GM18951 (cell line): ENCODE measurements around the gene ANAPC16.
"Not testable (repeated sequence)": the region's sequence is repeated elsewhere in the genome, so short reads cannot be mapped to it uniquely, and the experiment has no call there.

Source experiments
- POLR2A ChIP-seq: IDR thresholded peaks from 4 replicates; pipeline ENCODE4 v1.6.1; 2011; ENCODE audit warnings: mild to moderate bottlenecking; ENCODE audit not compliant: insufficient read length, insufficient read depth; ENCODE audit errors: extremely low read depth
- in situ Hi-C: fragments of 300-500 bp; cut with MboI; formaldehyde crosslinking; loops from one replicate; pipeline ENCODE4 v1.12.0; 2022; ENCODE audit warnings: low sequenced_read_pairs, mixed read lengths, inconsistent platforms; ENCODE audit not compliant: unreplicated experiment

The ANAPC16 gene

DNA sequence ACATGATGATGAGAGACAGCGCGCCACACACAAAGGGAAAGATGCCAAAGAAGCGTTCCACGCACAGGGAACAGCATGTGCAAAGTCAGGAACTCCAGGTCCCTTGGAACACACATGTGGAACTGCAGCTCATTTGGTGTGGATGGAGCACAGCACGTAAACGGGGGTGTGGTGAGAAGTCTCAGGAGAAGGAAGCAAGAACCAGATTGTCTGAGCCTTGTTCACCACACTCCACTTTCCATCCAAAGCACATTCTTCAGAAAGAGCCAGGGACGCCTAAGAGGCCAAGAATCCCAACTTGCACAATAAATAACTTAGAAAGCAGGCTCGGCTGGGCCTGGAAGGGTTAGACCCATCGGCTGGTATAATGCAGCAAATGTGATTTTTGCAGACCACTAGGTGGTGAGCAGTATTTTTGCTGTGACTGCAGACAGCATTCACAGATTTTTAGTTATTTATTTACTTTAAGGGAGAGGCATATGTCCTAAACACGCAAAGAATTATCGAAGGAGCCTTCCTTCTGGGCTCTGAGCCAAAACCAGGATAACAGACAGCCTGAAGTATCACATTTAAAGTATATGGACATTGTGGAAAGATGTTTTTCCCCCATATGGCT lies 28.1 kb downstream of the ANAPC16 start:
- TF ChIP-seq POLR2A: no peak
- in situ Hi-C loops: no loop called here

DNA sequence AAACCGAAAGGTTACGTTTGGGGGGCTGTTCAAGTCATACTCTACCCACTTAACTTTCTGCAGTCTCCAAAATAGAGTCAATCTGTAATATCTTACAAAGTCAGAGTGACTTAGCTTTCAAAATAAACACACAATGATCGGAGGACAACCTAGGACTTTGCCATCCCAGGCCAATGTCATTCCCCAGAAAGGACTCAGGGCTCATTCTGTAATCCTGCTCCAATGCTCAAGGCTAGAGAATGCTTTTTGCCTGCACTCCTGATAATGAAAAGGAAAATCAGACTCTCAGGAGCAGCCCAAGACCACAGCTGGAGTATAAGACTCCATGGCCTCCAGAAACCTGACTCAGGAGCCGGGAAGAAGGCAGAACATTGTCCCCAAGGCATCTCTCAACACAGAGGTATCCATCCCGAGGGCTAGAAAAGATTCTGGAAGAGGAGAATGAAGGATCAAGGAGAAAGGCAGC lies 28.8 kb downstream of the ANAPC16 start:
- in situ Hi-C loops: no loop called here
- TF ChIP-seq POLR2A: no peak

DNA sequence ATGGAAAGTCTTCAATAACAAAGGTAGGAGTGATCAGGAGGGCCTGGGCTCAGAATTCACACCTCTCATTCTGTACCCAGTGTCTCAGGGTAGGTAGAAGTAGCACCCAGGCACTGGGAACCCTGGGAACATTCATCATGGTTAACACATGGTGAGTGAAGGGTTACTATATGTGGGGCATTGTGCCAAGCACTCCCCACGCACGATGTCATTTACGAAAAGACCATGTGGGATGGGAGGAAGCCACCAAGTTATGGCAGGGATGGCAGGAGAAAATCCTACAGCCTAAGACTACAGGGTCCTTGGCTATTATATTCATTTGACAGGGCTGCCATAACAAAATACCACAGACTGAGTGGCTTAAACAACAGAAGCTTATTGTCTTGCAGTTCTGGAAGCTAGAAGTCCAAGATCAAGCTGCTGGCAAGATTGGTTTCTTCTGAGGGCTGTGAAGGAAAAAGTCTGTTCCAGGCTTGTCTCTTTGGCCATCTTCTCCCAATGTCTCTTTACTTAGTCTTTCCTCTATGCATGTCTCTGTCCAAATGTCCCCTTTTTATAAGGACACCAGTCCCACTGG lies 30.2 kb downstream of the ANAPC16 start:
- TF ChIP-seq POLR2A: no peak
- in situ Hi-C loops: no loop called here

DNA sequence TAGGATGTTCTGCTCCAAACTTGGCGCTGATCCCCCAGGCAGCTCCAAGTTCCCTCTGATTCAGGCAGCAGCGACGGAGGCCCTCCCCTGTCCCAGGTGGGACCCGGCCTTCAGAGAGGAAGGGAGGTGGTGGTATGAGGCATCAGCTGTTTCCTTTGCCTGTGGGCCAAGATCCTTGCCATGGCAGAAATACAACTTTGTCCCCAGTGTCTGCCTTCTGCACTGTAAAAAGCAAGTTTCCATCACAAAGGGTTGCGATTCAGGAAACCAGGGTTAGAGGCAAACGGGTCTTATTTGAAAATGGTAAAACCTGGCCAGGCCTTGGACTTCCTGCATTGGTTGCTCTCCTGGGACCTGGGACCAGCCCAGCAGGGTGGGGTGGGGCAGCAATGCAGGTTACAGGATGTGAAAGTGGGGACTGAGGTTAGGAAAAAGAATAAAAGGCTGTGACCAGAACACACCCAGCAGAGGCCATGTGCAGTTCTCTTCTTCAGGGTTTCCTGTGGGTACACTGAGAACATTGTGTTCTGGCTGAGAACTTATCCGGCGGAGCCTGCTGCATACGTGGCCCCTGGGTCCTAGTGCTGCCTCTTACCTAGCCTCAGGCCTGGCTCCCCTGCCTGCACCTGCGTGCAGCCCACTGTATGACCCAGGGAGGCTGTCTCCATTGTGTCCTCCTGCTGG lies 32.8 kb downstream of the ANAPC16 start:
- in situ Hi-C loops: no loop called here
- TF ChIP-seq POLR2A: peak; percentile 76

DNA sequence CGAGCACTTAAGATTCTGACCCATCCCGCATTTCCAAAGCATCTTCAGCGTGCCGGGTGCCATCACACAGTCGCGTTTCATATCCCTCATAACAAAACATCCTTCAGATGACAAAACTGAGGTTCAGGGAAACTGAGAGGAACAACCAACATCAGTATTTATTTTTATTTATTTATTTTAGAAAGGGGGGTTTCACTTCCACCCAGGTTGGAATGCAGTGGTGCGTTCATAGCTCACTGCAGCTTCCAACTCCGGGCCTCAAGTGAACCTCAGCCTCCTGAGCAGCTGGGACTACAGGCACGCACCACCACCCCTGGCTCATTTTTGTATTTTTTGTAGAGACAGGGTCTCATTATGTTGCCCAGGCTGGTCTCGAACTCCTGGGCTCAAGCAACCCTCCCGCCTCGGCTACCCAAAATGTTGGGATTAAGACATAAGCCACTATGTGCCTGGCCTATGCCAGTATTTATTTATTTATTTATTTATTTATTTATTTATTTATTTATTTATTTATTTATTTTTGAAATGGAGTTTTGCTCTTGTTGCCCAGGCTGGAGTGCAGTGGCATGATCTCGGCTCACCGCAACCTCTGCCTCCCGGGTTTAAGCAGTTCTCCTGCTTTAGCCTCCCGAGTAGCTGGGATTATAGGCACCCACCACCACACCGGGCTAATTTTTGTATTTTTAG lies 33.5 kb downstream of the ANAPC16 start:
- in situ Hi-C loops: not testable (repeated sequence)

DNA sequence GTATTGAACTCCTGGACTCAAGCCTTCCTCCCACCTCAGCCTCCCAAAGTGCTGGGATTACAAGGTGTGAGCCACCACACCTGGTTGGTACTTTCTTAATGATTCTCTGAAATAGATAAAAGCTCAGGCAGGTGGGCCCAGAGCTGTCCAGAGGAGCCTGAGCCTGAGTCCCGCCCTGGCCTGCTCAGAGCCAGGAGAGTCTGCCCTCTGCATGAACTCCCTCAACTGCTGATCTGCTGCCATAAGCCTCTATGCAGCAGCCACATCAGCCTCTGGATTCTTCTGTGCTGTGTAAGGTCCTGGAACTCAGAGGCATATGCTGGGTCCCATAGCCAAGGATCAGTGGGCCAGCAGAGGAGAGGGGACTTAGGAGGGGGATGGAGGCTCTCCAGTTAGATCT lies 34.9 kb downstream of the ANAPC16 start:
- in situ Hi-C loops: no loop called here
- TF ChIP-seq POLR2A: no peak

DNA sequence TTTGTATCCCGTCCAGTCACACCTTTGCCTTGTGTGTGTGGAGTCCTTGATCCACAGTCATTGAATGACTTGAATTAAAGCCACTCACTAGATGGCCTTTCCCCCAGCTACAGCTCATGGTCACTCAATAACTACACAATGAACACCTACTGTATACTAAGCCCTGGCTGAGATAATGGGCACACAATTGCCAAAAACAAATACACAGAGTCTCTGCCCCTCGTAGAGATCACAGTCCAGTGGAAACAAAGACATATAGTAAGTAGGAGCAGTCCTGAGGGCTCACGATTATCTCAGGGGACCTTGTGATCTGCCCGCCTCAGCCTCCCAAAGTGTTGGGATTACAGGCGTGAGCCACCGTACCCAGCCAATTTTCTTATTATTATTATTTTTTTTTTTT lies 35.8 kb downstream of the ANAPC16 start:
- in situ Hi-C loops: no loop called here
- no peak for TF ChIP-seq POLR2A

DNA sequence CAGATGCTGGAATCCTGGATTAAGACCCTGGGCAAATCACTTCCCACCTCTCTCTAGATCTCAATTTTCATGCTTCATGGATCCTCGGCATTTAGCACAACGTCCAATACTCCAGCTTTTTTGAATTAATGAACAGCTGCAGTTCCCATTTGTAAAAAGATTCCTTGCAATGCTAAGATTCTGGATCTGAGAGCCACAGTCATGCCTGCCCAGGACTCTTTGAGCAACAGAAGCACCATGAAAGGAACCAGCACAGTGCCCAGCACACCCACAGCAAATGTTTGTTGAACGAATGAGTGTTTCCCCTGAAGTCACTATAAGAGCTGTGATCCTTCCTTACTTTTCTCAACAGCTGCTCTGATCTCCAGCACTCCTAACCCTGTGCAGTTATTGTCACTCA lies 37.2 kb downstream of the ANAPC16 start:
- in situ Hi-C loops: no loop called here
- no peak for TF ChIP-seq POLR2A

DNA sequence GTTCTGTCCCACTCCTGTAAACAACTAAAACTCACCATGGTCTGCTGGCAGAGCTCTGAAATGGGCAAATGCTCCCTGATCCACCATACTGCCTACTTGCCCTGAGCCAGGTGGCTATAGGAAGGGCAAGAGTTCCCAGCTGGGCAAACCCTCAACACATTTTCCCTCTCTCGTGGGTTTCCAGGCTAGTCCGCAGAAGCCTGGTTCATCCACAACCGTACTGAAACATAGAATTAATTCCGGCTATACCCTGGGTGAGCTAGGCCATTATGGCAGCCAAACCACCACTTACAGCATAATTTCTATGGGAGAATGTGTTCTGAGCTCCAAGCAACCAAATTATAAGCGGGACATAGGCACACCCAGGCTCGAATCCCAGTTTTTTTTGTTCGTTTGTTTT lies 37.8 kb downstream of the ANAPC16 start:
- TF ChIP-seq POLR2A: no peak
- in situ Hi-C loops: no loop called here

DNA sequence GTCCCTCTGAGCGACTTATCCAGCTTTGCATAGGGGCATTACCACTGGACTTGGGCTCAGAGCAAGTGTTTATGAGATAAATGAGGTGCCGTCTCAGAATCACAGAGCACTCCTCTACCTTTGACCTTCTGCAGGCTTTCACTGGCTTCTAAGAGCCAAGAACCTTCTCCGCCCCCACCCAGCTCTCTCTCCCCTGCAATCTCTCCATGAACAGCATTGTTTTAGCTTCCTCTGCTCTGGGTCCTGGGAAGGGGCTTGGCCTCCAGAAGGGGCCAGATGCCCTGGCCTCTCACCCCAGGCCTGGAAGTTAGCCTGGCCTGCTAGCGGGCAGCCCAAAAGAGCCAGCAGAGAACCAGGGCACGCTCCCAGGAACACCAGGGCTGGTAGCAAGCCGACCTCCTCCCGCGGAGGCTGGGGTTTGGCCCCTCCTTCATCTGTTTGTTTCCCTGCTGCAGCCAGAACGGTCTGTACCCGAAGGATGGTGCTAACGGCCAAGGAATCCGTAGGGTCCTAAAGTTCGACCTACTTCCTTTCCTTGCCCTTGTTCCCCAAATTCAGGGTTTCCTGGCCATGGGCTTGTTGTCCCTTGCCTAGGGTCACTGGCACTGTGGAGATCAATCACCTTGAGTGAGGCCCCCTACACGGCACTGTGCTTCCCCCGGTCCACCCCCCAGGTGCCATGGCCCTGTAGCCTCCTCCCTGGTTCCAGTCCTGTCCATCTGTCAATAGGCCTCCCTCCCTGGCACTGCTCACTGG lies 39.2 kb downstream of the ANAPC16 start:
- in situ Hi-C loops: no loop called here
- TF ChIP-seq POLR2A: no peak

DNA sequence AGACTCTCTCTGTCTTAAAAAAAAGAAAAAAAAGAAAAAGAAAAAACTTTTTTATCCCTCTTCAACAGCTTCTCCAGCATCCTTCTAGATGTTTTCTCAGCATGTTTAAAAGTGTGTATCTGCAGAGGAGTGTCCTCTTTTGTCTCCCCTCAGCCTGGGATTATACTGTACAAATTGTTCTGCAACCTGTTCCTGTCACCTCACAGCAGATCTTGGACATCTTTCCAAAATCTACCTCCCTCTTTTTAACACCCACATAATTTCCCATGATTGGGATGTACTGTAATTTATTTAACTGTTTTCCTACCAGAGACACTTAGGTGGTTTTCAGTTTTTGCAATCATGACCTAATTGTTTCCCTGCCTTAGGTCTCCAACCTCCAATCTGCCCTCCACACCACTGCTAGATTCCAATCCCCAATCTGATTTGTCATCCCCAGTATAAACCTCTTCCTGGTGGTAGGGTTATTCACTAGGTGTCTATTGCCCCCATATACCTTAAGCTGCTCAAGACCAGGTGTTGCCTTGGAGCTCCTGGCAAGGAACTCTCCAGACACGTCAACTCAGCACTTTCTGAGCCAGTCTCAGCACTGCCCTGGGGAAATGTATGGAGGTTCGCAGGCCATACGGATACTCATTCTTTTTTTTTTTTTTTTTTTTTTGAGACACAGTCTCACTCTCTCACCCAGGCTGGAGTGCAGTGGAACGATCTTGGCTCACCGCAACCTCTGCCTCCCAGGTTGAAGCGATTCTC lies 40.3 kb downstream of the ANAPC16 start:
- no peak for TF ChIP-seq POLR2A
- in situ Hi-C loops: no loop called here

DNA sequence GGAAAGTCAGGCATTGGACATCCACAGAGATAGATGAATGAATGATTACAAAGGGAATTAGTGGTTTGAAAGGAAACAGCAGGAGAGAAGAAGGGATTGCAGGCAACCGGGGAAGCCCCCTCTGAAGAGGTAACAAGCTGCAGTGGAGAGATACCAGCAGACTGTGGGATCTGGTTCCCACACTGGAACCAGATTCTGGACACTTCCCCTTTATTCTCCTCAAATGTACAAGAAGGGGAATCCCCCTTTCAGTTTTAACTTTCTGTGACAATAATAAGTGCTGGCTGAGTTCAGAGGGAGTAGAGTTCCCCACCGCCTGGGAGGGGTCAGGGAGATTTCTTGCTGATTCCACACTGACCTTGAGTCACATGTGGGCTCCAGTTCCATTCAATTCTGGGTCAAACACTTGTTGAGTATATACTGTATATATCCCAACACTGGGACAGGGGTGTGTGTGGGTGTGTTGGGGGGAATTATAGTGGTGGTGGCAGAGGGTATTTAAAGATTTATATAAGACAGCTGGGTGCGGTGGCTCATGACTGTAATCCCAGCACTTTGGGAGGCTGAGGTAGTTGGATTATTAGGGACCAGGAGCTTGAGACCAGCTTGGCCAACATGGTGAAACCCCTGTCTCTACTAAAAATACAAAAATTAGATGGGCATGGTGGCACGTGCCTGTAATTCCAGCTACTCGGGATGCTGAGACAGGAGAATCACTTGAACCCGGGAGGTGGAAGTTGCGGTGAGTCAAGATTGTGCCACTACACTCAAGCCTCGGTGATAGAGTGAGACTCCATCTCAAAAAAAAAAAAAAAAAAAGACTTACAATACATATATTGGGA lies 41.5 kb downstream of the ANAPC16 start:
- TF ChIP-seq POLR2A: no peak
- in situ Hi-C loops: no loop called here
